IPS-18a (cell line): ENCODE data around the gene ALKBH4.
"Not testable (repeated sequence)": the region's sequence is repeated elsewhere in the genome, so short reads cannot be mapped to it uniquely, and the experiment has no call there.

Source experiments
- H3K27ac ChIP-seq: one replicate; pipeline ENCODE4 v1.5.1; 2013; ENCODE audit warnings: low read length
- H3K27me3 ChIP-seq: one replicate; pipeline ENCODE4 v1.6.1; 2013; ENCODE audit warnings: mild to moderate bottlenecking, low read length; ENCODE audit not compliant: control insufficient read depth, insufficient read depth
- H3K36me3 ChIP-seq: one replicate; pipeline ENCODE4 v1.6.1; 2013; ENCODE audit warnings: low read depth, low read length; ENCODE audit not compliant: control insufficient read depth
- H3K4me1 ChIP-seq: one replicate; pipeline ENCODE4 v1.6.1; 2013; ENCODE audit warnings: low read depth, low read length; ENCODE audit not compliant: control insufficient read depth
- H3K4me3 ChIP-seq: one replicate; pipeline ENCODE4 v1.5.1; 2013; ENCODE audit warnings: low read length
- H3K9ac ChIP-seq: one replicate; pipeline ENCODE4 v1.6.1; 2013; ENCODE audit warnings: mild to moderate bottlenecking, low read length, moderate library complexity
- H3K9me3 ChIP-seq: one replicate; pipeline ENCODE4 v1.6.1; 2013; ENCODE audit warnings: low read depth, low read length; ENCODE audit not compliant: control insufficient read depth

Gene ALKBH4

GRCh38 chr7:102460467-102460866 lies 4.2 kb downstream of the ALKBH4 start:
- Histone ChIP-seq H3K36me3 (peaks cover 17% of the 10 kb centered on the region), H3K4me3 (no peak overlapping the region), H3K27me3 (no peaks in the 10 kb centered on the region), H3K9me3 (no peaks in the 10 kb centered on the region), H3K4me1 (no peaks in the 10 kb centered on the region), H3K9ac (no peak overlapping the region), H3K27ac (no peak overlapping the region)

GRCh38 chr7:102459221-102459844 lies 5.3 kb downstream of the ALKBH4 start:
- H3K27me3 ChIP-seq = no peaks in the 10 kb centered on the region
- H3K27ac ChIP-seq = no peak overlapping the region
- no peak overlapping the region for H3K4me3 ChIP-seq
- peaks cover 17% of the 10 kb centered on the region for H3K36me3 ChIP-seq
- H3K4me1 ChIP-seq = no peaks in the 10 kb centered on the region
- H3K9ac ChIP-seq = no peak overlapping the region
- H3K9me3 ChIP-seq = no peaks in the 10 kb centered on the region

GRCh38 chr7:102457352-102457924 lies 7.2 kb downstream of the ALKBH4 start:
- Histone ChIP-seq H3K36me3 (peaks cover 17% of the 10 kb centered on the region), H3K27ac (no peak overlapping the region), H3K4me3 (no peak overlapping the region), H3K27me3 (no peaks in the 10 kb centered on the region), H3K4me1 (no peaks in the 10 kb centered on the region), H3K9ac (no peak overlapping the region), H3K9me3 (no peaks in the 10 kb centered on the region)

GRCh38 chr7:102456327-102456726 lies 8.3 kb downstream of the ALKBH4 start:
- Histone ChIP-seq H3K4me1 (peaks cover 4% of the 10 kb centered on the region), H3K27ac (no peak overlapping the region), H3K9ac (no peak overlapping the region), H3K36me3 (peaks cover 17% of the 10 kb centered on the region), H3K9me3 (no peaks in the 10 kb centered on the region), H3K4me3 (no peak overlapping the region), H3K27me3 (no peaks in the 10 kb centered on the region)

GRCh38 chr7:102455596-102455995 lies 9.1 kb downstream of the ALKBH4 start:
- H3K27ac ChIP-seq = no peak overlapping the region
- no peaks in the 10 kb centered on the region for H3K9me3 ChIP-seq
- H3K4me1 ChIP-seq = peaks cover 5% of the 10 kb centered on the region
- H3K9ac ChIP-seq = no peak overlapping the region
- no peaks in the 10 kb centered on the region for H3K27me3 ChIP-seq
- no peak overlapping the region for H3K4me3 ChIP-seq
- H3K36me3 ChIP-seq = peaks cover 17% of the 10 kb centered on the region

GRCh38 chr7:102454932-102455331 lies 9.7 kb downstream of the ALKBH4 start:
- H3K27ac ChIP-seq, H3K27me3 ChIP-seq, H3K9me3 ChIP-seq, H3K4me3 ChIP-seq, H3K4me1 ChIP-seq, H3K9ac ChIP-seq: not testable (repeated sequence)
- H3K36me3 ChIP-seq = peaks cover 17% of the 10 kb centered on the region

GRCh38 chr7:102454468-102454867 lies 10.2 kb downstream of the ALKBH4 start:
- peaks cover 17% of the 10 kb centered on the region for H3K36me3 ChIP-seq
- H3K27ac ChIP-seq = no peak overlapping the region
- no peaks in the 10 kb centered on the region for H3K9me3 ChIP-seq
- H3K4me3 ChIP-seq = no peak overlapping the region
- no peak overlapping the region for H3K9ac ChIP-seq
- H3K4me1 ChIP-seq = peaks cover 5% of the 10 kb centered on the region
- no peaks in the 10 kb centered on the region for H3K27me3 ChIP-seq

GRCh38 chr7:102453319-102453718 lies 11.3 kb downstream of the ALKBH4 start:
- Histone ChIP-seq H3K4me3 (no peak overlapping the region), H3K36me3 (peaks cover 14% of the 10 kb centered on the region), H3K4me1 (peaks cover 5% of the 10 kb centered on the region), H3K27ac (no peak overlapping the region), H3K9ac (no peak overlapping the region), H3K9me3 (no peaks in the 10 kb centered on the region), H3K27me3 (no peaks in the 10 kb centered on the region)

GRCh38 chr7:102452451-102452850 lies 12.2 kb downstream of the ALKBH4 start:
- Histone ChIP-seq H3K36me3 (peaks cover 6% of the 10 kb centered on the region), H3K9me3 (no peaks in the 10 kb centered on the region), H3K27ac (no peak overlapping the region), H3K4me1 (peaks cover 5% of the 10 kb centered on the region), H3K9ac (no peak overlapping the region), H3K27me3 (no peaks in the 10 kb centered on the region), H3K4me3 (no peak overlapping the region)

- Histone ChIP-seq H3K27me3 (no peaks in the 10 kb centered on the region), H3K27ac (no peak overlapping the region)
These were observed 13.2 kb downstream of the ALKBH4 start for GRCh38 chr7:102451371-102452054.

GRCh38 chr7:102450242-102450641 lies 14.4 kb downstream of the ALKBH4 start:
- H3K27me3 ChIP-seq = no peaks in the 10 kb centered on the region
- H3K9ac ChIP-seq = no peak overlapping the region
- peaks cover 9% of the 10 kb centered on the region for H3K36me3 ChIP-seq
- no peak overlapping the region for H3K27ac ChIP-seq
- H3K9me3 ChIP-seq = no peaks in the 10 kb centered on the region
- H3K4me1 ChIP-seq = peaks cover 5% of the 10 kb centered on the region
- no peak overlapping the region for H3K4me3 ChIP-seq

More at GRCh38 chr7:102451371-102452054, 13.2 kb downstream of the ALKBH4 start:
- no peaks in the 10 kb centered on the region for H3K9me3 ChIP-seq
- peaks cover 9% of the 10 kb centered on the region for H3K36me3 ChIP-seq
- no peak overlapping the region for H3K4me3 ChIP-seq
- H3K9ac ChIP-seq = no peak overlapping the region
- H3K4me1 ChIP-seq = peaks cover 5% of the 10 kb centered on the region

- H3K36me3 ChIP-seq = peaks cover 9% of the 10 kb centered on the region
- no peak overlapping the region for H3K27ac ChIP-seq
- no peak overlapping the region for H3K9ac ChIP-seq
- no peak overlapping the region for H3K4me3 ChIP-seq
- peaks cover 5% of the 10 kb centered on the region for H3K4me1 ChIP-seq
- H3K27me3 ChIP-seq = no peaks in the 10 kb centered on the region
- H3K9me3 ChIP-seq = no peaks in the 10 kb centered on the region
These were observed 15.5 kb downstream of the ALKBH4 start for GRCh38 chr7:102449136-102449535.
